K562 (cell line): ENCODE measurements around the gene DENND2A. TPM values are rescaled to one million over a fixed set of nuclear protein-coding genes. Genes with fewer than 3 reads are reported as not detected.
A peak's percentile ranks its signal among the peaks of the same experiment; 100 is the strongest.

Source experiments
- BHLHE40 ChIP-seq: IDR thresholded peaks from 2 replicates; pipeline ENCODE4 v1.6.1; 2011; ENCODE audit warnings: low read length, improper control_type of control experiment
- ESRRA ChIP-seq: fragments of 450-650 bp; IDR thresholded peaks from 2 replicates; pipeline ENCODE4 v1.6.1; 2014; ENCODE audit warnings: low read depth, mild to moderate bottlenecking, moderate library complexity, borderline replicate concordance
- HDAC2 ChIP-seq: fragments of 450-650 bp; IDR thresholded peaks from 2 replicates; pipeline ENCODE4 v1.6.1; 2016; ENCODE audit warnings: mild to moderate bottlenecking
- MGA ChIP-seq: fragments of 450-650 bp; IDR thresholded peaks from 2 replicates; pipeline ENCODE4 v1.6.1; 2016; ENCODE audit warnings: mild to moderate bottlenecking, moderate library complexity
- NFE2L1 ChIP-seq: fragments of 450-650 bp; IDR thresholded peaks from 2 replicates; pipeline ENCODE4 v1.6.1; 2016; ENCODE audit warnings: missing genetic modification characterization, low read depth, mild to moderate bottlenecking, missing compliant biosample characterization, moderate library complexity, borderline replicate concordance
- NR3C1 ChIP-seq: sonication (generic); formaldehyde crosslinking; IDR thresholded peaks from 2 replicates; pipeline ENCODE4 v1.8.1; 2022; ENCODE audit warnings: missing genetic modification reagents
- PHB ChIP-seq: fragments of 250-450 bp; sonication (Bioruptor Pico); IDR thresholded peaks from 2 replicates; pipeline ENCODE4 v1.5.0; 2021
- UBTF ChIP-seq, 2 experiments: IDR thresholded peaks; 2 replicates each; pipeline ENCODE4 v1.6.1; 2012; ENCODE audit warnings: improper control_type of control experiment in 2 of 2, low read depth in 2 of 2, low read length in 2 of 2, borderline replicate concordance in 1 of 2
- YY1 ChIP-seq, 3 experiments: IDR thresholded peaks; 2 replicates each; pipeline ENCODE4 v1.6.1; 2011; ENCODE audit warnings: low read length in 2 of 3, mild to moderate bottlenecking in 2 of 3, moderate library complexity in 2 of 3, borderline replicate concordance in 1 of 3, control low read depth in 1 of 3, low read depth in 1 of 3; ENCODE audit not compliant: insufficient read depth in 3 of 3, insufficient replicate concordance in 2 of 3, control insufficient read depth in 1 of 3, insufficient read length in 1 of 3; ENCODE audit errors: extremely low read depth in 1 of 3
- ZBTB1 ChIP-seq: sonication (generic); formaldehyde crosslinking; IDR thresholded peaks from 2 replicates; pipeline ENCODE4 v1.8.1; 2023; ENCODE audit warnings: missing genetic modification reagents, low read depth, mild to moderate bottlenecking, borderline replicate concordance
- ZC3H8 ChIP-seq: fragments of 450-650 bp; IDR thresholded peaks from 2 replicates; pipeline ENCODE4 v1.6.1; 2017
- ZNF23 ChIP-seq: fragments of 250-450 bp; sonication (Bioruptor Pico); IDR thresholded peaks from 2 replicates; pipeline ENCODE4 v1.4.0; 2020; ENCODE audit warnings: mild to moderate bottlenecking
- ZNF316 ChIP-seq: fragments of 450-650 bp; IDR thresholded peaks from 2 replicates; pipeline ENCODE4 v1.6.1; 2016
- polyA plus RNA-seq, 8 experiments: library from polyadenylated mRNA; depleted of rRNA in 4 of 8; stranded (reverse) in 5 of 8; unstranded in 3 of 8; fragments of >200 nt; fragmentation: Nextera tagmentation in 2 of 8; fragmentation: Illumina TruSeq in 1 of 8; extraction: Ambion mirVana in 2 of 8; extraction: Trizol in 1 of 8; gene quantifications; 2 replicates each; pipeline versions ENCODE4 v1.2.1 to v1.2.3, GENCODE V29; 2011 to 2014; ENCODE audit warnings: inconsistent platforms in 1 of 8, missing spikeins in 1 of 8
- total RNA-seq, 7 experiments: library from RNA; depleted of rRNA in 6 of 7; stranded (reverse); fragments of >200 nt in 6 of 7; fragmentation: Illumina TruSeq in 2 of 7; extraction: Trizol in 2 of 7; gene quantifications; 2 replicates each; pipeline versions ENCODE4 v1.2.1 to v1.2.3, GENCODE V29; 2011 to 2021; ENCODE audit warnings: low replicate concordance in 1 of 7

The DENND2A gene
- total and polyA plus RNA-seq, 9 of the 15 experiments (the other 6 are each of a cell fraction or from before 2014, with no cell fraction given) = not detected

GRCh38 chr7:140674899-140675701, 34.5 kb upstream of the DENND2A start (continued):
- TF ChIP-seq MGA = no peak; the same call in 1 of the 2 replicates
- TF ChIP-seq HDAC2 = no peak
- no peak for TF ChIP-seq NFE2L1 (tag)
- TF ChIP-seq NR3C1 (CRISPR knock-in tag) = no peak
- TF ChIP-seq ESRRA = 0 out of 2 replicates have a peak, but pooled peaks have one; percentile 63
- no peak for TF ChIP-seq ZBTB1 (CRISPR knock-in tag)
- no peak for TF ChIP-seq ZNF23 (CRISPR knock-in tag)
- TF ChIP-seq YY1 (IDR thresholded peaks at IDR 0.05; ENCODE audit: borderline replicate concordance in 1 of 3, control insufficient read depth in 1 of 3, extremely low read depth in 1 of 3, insufficient read depth in 3 of 3, insufficient read length in 1 of 3, insufficient replicate concordance in 2 of 3, low read depth in 1 of 3, low read length in 2 of 3) = peak in 1 of 3 experiments; percentile 49
- no peak for TF ChIP-seq PHB (CRISPR knock-in tag)
- no peak for TF ChIP-seq BHLHE40
- TF ChIP-seq ZNF316 = peak; percentile 99
- TF ChIP-seq UBTF (IDR thresholded peaks at IDR 0.05; ENCODE audit: borderline replicate concordance in 1 of 2, low read depth in 2 of 2, low read length in 2 of 2) = no peak
- no peak for TF ChIP-seq ZC3H8
